ENCODE data around the gene BCKDK.
"Not testable (repeated sequence)": the region's sequence is repeated elsewhere in the genome, so short reads cannot be mapped to it uniquely, and the experiment has no call there.

Gene BCKDK

DNA sequence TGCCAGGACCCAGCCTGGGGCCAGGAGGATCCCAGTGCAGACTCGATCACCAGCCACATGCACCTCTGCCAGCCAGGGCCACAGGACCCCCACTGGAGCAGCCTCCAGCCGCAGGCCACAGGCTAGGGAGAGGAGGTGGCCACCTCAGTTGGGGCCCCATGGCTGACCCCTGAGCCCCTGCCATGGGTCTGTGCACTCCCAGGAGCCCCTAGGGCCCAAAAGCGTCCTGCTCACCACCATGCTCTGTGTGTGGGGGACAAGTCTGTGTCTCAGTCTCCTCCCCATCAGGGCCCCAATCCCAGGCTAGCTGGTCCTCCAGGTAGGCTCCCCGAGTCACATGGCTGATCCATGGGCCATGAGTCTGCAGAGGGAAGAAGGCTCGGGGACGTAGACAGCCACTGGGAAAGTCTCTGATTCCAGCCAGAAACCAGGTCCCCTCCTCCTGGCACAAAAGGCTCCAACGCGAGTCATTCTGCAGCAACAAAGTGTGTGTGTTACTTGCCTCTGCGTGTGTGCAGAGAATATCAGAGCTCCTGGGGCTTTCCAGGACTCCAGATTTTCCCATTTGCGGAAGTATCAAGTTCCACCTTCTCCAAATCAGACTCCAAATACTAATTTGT is 33.4 kb downstream of the BCKDK start:
- DNase-seq (ENCODE audit: low read depth in 2 of 2) = no peak

GRCh38 chr16:31142109-31143010 is 34.2 kb downstream of the BCKDK start:
- DNase-seq (ENCODE audit: low read depth in 2 of 2) = peak; percentile 99

DNA sequence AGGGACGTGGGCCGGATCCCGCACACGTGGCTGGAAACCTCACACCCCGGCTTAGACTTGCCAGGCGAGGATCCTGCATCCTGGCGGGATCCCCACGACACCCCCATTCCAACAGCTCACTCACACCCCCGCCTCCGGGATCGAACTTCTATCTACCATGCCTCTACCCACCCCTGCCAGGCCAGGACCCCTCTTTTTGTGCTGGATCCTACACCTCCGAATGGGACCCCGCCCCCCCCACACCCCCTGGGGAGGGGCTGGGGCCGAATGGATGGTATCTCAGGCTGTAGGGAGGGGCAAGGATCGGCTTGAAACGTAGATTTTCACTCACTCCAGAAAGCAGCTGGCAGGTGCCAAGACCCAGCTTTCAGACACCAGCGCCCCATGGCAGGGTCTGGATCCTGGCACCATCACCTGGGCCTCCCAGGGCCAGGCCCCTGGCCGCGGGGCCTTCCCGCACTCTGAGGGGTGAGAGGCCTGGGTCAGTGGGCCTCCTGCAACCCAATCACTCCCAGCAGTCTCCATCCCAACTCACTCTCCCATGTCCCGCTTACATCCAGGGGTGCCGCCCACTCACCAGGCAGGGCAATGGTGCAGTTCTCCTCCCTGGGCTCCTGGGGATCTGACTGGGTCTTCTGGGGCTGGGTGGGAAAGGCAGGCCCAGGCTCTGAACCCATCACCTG is 35.0 kb downstream of the BCKDK start:
- DNase-seq (ENCODE audit: low read depth in 2 of 2) = no peak

DNA sequence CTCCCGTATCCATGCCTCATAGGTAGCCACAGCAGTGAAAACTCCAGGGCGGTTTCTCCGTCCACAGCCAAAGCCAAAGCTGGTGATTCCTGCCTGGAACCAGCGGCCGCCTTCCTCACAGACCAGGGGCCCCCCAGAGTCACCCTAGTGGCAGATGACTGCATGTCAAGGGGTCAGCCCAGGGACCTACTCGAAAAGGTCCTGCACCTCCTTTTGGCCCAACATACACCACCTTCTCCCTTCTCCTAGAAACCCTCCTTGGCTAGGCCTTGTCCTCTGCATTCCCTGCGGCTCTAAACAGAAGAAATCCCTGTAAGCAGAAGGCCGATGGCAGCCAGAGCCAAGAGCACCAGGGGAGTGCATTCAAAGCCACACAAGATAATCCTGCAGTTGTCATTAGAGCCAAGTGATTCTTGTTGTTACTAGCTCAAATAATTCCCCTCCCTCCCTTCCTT is 35.5 kb downstream of the BCKDK start:
- DNase-seq (ENCODE audit: low read depth in 2 of 2) = no peak

DNA sequence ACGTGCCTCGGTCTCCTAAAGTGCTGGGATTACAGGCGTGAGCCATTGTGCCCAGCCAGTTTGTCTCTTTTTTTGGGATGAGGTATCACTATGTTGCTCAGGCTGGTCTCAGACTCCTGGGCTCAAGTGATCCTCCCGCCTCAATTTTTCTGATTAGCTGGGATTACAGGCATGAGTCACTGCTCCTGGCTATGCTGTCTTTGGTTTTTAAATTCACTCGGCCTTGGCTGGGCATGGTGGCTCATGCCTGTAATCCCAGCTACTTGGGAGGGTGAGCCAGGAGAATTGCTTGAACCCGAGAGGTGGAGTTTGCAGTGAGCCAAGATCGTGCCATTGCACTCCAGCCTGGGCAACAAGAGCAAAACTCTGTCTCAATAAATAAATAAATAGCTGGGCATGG is 36.2 kb downstream of the BCKDK start:
- DNase-seq (ENCODE audit: low read depth in 2 of 2) = not testable (repeated sequence)

DNA sequence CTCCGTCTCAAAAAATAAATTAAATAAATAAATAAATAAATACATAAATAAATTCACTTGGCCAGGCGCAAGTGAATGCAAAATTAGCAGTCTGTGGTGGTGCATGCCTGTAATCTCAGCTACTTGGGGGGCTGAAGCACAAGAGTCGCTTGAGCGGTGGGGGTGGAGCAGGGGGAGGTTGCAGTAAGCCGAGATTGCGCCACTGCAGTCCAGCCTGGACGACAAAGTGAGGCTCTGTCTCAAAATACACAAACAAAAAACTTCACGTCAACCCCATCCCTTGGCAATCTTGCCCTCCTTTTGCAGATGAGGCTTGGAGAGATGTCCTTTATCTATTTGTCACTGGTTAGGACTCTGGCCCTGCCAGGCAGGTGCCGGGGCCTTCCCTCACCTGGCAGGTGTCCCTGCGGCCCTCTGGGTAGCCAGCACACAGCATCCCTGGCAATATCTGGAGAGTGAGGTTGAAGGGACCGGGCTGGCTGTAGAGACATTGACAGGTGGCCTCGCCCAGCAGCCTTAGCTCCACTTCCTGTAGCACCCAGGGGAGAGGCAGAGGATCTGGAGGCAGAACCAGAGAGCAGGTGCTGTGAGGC is 37.3 kb downstream of the BCKDK start:
- DNase-seq (ENCODE audit: low read depth in 2 of 2) = no peak

- DNase-seq (ENCODE audit: low read depth in 2 of 2) = no peak
Observed at GRCh38 chr16:31147574-31147973, 39.4 kb downstream of the BCKDK start.

- DNase-seq (ENCODE audit: low read depth in 2 of 2) = no peak
Observed at GRCh38 chr16:31148281-31148728, 40.1 kb downstream of the BCKDK start.

DNA sequence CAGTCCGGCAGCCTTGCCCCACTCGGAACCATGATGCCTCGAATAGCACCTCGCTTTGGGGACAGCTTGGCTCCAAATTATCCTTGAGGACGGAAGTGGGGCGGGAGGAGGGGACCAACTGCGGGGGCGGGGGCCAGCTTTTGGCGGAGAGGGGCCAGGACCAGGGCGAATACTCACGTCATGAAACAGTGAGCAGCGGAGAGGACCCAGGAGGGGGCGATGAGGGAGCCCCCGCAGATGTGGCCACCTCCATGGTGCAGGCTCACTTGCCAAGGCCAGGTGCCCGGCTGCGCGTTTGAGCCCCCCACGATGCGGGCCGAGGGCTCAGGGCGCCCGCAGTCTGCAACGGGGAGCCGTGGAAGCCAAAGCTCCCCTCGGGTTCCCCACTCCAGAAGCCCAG is 40.7 kb downstream of the BCKDK start:
- no peak for DNase-seq (ENCODE audit: low read depth in 2 of 2)

DNA sequence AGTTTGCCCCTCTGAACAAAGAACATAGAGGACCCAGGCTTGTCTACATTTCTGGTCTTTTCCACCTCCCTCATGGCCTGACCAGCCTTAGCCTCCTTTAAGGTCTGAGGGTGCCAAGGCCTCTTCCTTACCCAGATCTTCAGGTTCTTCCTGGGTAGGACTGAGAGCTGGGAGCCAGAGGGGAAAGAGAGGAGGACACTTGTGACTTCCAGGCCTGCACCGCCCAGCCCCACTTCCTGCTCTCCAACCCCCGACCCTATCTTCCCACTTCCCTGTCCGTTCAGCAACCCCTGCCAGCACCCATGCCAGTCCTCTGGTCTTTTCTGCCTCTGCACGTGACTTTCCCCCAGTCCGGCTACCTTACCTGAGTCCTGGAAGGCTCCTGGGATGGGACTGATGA is 41.1 kb downstream of the BCKDK start:
- no peak for DNase-seq (ENCODE audit: low read depth in 2 of 2)

GRCh38 chr16:31149894-31150890 is 42.0 kb downstream of the BCKDK start, which contains the start of gene PRSS36:
TSS of gene PRSS36 (minus strand) at chr16:31150066. CDS start at chr16:31150035, 31 bp downstream.
- DNase-seq (ENCODE audit: low read depth in 2 of 2) = no peak

DNA sequence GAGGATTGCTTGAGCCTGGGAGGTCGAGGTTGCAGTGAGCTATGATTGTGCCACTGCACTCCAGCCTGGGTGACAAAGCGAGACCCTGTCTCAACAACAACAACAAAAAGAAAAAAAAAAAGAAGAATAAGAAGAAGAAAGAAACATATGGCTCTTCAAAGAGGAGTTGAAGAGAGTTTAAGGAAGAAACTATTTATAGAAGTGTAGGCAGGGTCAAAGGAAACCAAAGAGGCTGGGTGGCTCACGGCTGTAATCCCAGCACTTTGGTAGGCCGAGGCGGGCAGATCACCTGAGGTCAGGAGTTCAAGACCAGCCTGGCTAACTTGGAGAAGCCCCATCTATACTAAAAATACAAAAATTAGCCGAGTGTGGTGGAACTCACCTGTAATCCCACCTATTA is 42.8 kb downstream of the BCKDK start:
- DNase-seq (ENCODE audit: low read depth in 2 of 2) = not testable (repeated sequence)

DNA sequence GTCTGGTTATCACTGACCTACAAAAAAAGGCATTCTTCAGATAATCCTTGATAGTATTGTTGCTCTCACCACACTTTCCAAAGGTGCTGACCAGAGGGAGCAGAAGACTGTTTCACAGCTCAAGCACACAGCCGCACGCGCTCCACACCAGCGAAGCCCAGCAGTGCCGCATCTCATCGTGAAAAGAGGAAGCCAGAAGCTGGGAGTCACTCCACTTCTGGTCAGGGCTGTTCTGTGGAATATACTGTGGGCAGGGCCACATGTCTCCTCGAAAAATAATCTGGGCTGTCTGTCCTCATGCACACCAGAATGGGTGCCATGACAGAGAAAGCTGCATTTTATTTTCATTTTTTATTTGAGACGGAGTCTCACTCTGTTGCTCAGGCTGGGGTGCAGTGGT is 49.0 kb downstream of the BCKDK start:
- DNase-seq (ENCODE audit: low read depth in 2 of 2) = no peak

All from stimulated activated CD4-positive, alpha-beta T cell treated with anti-CD3 and anti-CD28 coated beads, Interleukin-4, amount 100 ng/mL, for 48 hours (primary cell).